HFFc6 (cell line): ENCODE data around the gene SBK1. TPM values are rescaled to one million over a fixed set of nuclear protein-coding genes. Genes with fewer than 3 reads are reported as not detected.
"Not testable (repeated sequence)": the region's sequence is repeated elsewhere in the genome, so short reads cannot be mapped to it uniquely, and the experiment has no call there.

ENCODE experiments used
- DNase-seq: peaks from one replicate; pipeline ENCODE4 v3.0.0-alpha.2; 2018
- H3K27ac Mint-ChIP-seq: 2 replicates; pipeline ENCODE4 v1.8.0; 2020; ENCODE audit warnings: mild to moderate bottlenecking, mixed read lengths
- H3K27me3 Mint-ChIP-seq: 2 replicates; pipeline ENCODE4 v1.8.0; 2021; ENCODE audit warnings: mild to moderate bottlenecking, moderate library complexity, mixed read lengths; ENCODE audit not compliant: insufficient read depth
- H3K36me3 Mint-ChIP-seq: 2 replicates; pipeline ENCODE4 v1.8.0; 2021; ENCODE audit warnings: low read depth, mixed read lengths
- H3K4me1 Mint-ChIP-seq: 2 replicates; pipeline ENCODE4 v1.8.0; 2020; ENCODE audit warnings: low read depth, mixed read lengths
- H3K4me3 Mint-ChIP-seq: 2 replicates; pipeline ENCODE4 v1.8.0; 2020; ENCODE audit warnings: mild to moderate bottlenecking, moderate library complexity, mixed read lengths
- H3K9me3 Mint-ChIP-seq: 2 replicates; pipeline ENCODE4 v1.8.0; 2020; ENCODE audit warnings: mild to moderate bottlenecking, mixed read lengths
- CTCF ChIP-seq: fragments of 200-600 bp; sonication (generic); IDR thresholded peaks from 2 replicates; pipeline ENCODE4 v1.5.0; 2021; ENCODE audit warnings: antibody characterized with exemption, mild to moderate bottlenecking
- total RNA-seq, 6 experiments: library from RNA; stranded (reverse); fragmentation: NEBNext Ultra II Directional; extraction: Animal tissue kit (Norgen Biotek cat#: 25700); gene quantifications; 2 replicates in 1 of 6; 3 replicates in 5 of 6; pipeline ENCODE4 v1.2.3, GENCODE V29; 2021

The SBK1 gene
- total RNA-seq, 6 experiments from 2014 or later: not detected

GRCh38 chr16:28364268-28365173 is 72.2 kb downstream of the SBK1 start:
- H3K27me3 Mint-ChIP-seq, H3K9me3 Mint-ChIP-seq, DNase-seq, H3K4me1 Mint-ChIP-seq, H3K4me3 Mint-ChIP-seq, H3K27ac Mint-ChIP-seq, H3K36me3 Mint-ChIP-seq: not testable (repeated sequence)
- peak; percentile 30; the same call in 1 of the 2 replicates for TF ChIP-seq CTCF

GRCh38 chr16:28367926-28368325 is 75.6 kb downstream of the SBK1 start:
- not testable (repeated sequence) for DNase-seq, H3K9me3 Mint-ChIP-seq, H3K27ac Mint-ChIP-seq, H3K36me3 Mint-ChIP-seq, H3K4me3 Mint-ChIP-seq, H3K27me3 Mint-ChIP-seq, H3K4me1 Mint-ChIP-seq

Other genes starting within 250 kb of the SBK1 start
- gene GSG1L, start 228.8 kb upstream of the SBK1 start, total RNA-seq: not detected
- gene XPO6, start 80.6 kb upstream of the SBK1 start, total RNA-seq: 100 to 1,000 TPM; 161 to 200 (median 173) TPM
- gene NPIPB6, start 71.0 kb downstream of the SBK1 start, total RNA-seq: 1 to 10 TPM in 1 of 6 experiments, under 1 TPM in 4, not detected in 1; 0.20 to 1.0 (median 0.27) TPM
- 10 to 100 TPM in 5 of 6 experiments, 1 to 10 TPM in 1; 6.7 to 69.3 (median 45.5) TPM for gene EIF3CL, start 111.3 kb downstream of the SBK1 start, total RNA-seq
- gene NPIPB7, start 179.8 kb downstream of the SBK1 start, total RNA-seq: not detected
- gene CLN3, start 199.5 kb downstream of the SBK1 start, total RNA-seq: 10 to 100 TPM; 17.7 to 29.3 (median 22.1) TPM
- gene APOBR, start 202.1 kb downstream of the SBK1 start, total RNA-seq: not detected
- not detected for gene IL27, start 214.3 kb downstream of the SBK1 start, total RNA-seq
- 10 to 100 TPM; 31.9 to 60.3 (median 43.7) TPM for gene NUPR1, start 246.4 kb downstream of the SBK1 start, total RNA-seq